ENCODE measurements around the gene SLC35F1.

DNA sequence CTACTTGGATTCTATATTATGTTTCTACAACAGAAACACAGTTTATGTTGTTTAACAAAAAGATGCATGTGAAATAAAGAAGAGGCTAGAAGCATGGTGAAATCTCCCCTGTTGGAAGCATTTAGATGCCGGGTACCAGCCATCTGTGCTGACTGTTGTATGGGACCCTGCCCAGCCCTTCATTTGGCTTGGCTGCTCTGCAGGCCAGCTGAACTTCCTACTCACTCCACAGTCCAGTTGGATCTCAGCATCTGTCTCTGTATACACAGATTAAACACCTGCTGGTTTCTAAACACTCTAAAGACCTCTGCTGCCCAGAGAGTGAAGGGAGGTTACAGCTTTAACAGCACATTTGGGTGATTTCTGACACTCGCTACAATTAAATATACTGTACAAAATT lies 228.3 kb downstream of the SLC35F1 start:
- no peak for TF ChIP-seq EZH2 (IDR thresholded peaks at IDR 0.05; ENCODE audit: borderline replicate concordance, insufficient read depth, low read depth, low read length, poor library complexity, severe bottlenecking)
- TF ChIP-seq, protein P1, sequence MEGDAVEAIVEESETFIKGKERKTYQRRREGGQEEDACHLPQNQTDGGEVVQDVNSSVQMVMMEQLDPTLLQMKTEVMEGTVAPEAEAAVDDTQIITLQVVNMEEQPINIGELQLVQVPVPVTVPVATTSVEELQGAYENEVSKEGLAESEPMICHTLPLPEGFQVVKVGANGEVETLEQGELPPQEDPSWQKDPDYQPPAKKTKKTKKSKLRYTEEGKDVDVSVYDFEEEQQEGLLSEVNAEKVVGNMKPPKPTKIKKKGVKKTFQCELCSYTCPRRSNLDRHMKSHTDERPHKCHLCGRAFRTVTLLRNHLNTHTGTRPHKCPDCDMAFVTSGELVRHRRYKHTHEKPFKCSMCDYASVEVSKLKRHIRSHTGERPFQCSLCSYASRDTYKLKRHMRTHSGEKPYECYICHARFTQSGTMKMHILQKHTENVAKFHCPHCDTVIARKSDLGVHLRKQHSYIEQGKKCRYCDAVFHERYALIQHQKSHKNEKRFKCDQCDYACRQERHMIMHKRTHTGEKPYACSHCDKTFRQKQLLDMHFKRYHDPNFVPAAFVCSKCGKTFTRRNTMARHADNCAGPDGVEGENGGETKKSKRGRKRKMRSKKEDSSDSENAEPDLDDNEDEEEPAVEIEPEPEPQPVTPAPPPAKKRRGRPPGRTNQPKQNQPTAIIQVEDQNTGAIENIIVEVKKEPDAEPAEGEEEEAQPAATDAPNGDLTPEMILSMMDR (IDR thresholded peaks at IDR 0.05), result no peak
